Measurements from ENCODE around the gene ST7L. TPM values are rescaled to one million over a fixed set of nuclear protein-coding genes. Genes with fewer than 3 reads are reported as not detected.

The ST7L gene
- total RNA-seq, 1 donor from 2014 or later = 17.9 TPM

DNA sequence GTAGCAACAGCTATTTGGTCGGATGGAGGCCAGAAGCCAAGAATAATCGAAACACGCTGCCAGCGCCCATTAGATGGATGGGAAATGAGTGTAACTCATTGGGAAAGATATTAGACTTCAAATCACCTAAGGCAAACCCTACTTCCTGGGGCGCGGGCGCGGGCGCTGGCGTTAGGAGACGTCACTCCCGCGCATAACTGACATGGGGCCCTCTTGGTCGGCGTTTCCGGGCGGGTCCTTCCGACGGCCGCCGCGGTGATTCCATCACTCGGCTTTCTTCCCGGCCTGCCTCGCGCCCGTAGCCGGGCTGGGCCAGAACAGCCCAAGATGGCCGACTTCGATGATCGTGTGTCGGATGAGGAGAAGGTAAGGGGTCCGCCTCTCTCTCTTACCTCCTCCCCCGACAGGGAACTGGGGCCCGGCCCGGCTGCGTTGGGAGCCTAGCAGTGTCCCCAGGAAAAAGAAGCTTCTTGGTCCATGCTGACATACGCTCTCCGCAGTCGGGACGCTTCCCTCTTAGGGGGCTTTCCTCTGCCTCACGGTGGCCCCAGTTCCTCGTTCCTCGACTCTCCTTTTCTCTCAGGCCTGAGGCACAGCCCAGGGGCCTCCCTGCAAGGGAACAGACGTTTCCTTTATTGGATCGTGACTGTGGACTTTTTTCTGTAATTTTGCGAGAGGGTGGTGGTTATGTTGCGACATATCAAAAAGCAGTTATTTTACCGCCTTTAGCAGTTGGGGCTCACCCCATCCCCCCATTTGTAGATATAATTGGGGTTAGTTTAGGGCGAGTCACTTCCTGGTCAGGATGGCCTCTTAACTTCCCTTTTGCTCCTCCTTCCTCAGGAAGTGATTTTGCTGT, 806 bp upstream of the ST7L start, which contains the start of gene CAPZA1:
CAPZA1 (plus strand) TSS at position 315 of the 859 bp plus-strand sequence; CDS start at position 328, 13 bp downstream.
- peak; percentile 97 for DNase-seq (ENCODE audit: low spot score)

DNA sequence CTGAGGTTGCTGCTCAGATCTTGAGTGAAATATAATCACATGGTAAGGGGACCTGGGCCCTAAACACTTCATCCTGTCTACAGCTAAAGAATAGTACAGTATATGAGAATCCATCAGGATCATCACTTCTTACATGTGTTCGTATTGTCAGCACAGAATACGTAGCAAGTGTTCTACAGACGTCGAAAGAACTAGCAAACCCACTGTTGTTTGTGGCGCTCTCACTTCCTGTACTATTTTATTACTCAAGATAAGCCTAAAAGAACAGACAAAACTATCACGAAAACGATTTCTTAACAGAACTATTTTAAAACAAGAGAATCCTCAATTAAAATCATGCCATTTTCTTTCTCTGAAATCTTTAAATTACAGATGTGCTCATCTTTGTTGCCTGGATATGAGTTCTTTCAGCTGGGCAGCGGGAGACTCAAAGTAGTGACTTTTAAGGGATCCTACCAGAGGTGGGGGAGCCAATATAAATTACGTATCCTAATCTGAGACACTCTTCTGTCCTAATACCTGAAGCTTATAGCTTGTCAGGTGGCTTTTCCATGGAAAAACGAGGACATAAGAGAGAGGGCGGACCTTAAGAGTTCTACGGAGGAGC, 724 bp downstream of the ST7L start:
- DNase-seq (ENCODE audit: low spot score) = no peak

DNA sequence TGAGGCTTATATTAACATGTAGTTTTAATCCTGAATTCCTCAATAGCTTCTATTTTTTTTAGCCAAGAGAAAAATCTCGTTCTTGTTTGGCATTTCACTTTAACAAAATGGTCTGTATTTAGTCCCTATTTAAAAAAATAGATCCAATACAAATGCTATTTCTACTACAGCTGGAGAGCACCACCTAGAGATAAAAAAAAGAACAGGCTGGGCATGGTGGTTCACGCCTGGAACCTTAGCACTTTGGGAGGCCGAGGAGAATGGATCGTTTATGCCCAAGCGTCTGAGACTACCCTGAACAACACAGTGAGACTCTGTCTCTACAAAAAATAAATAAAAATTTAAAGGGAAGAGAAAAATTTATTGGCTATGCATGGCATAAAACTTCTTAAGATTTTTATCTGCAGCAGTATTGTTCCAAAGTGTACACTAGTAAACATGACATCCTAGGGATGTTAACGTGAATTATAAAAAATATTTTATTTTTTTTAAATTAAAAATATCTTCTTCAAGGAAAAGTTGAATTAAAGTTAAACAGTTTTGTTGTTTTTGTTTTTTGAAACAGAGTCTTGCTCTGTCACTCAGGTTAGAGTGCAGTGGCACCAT, 4.4 kb downstream of the ST7L start:
- no peak for DNase-seq (ENCODE audit: low spot score)

DNA sequence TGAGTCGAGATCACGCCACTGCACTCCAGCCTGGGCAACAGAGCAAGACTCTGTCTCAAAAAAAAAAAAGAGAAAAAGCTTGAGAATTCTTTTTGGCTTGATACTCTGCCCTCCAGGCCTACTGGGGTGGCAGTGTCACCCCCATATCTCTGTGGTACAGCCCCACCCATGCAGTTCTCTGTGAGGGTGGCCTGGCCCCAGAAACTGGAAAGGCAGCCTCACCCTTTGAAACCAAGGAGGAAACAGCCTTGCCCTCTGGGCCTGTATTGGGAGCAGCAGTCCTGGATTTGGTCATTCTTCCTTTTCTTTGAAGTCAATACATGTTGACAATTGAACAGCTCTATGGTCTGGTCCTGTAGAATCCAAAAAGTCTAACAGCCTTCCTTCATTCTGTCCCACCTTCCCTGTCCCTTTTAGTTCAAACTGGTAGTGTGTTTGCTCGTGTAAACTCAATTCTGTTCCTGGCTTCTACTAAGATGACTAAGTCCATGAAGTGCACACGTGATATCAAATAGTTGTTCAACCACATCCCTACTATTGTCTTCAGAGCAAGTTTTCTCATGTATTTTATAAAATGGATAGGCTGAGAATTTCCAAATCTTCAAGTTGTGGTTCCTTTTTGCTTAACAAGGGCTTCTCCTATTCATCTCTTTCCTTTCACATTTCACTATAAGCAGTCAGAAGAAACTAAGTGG, 13.2 kb downstream of the ST7L start:
- DNase-seq (ENCODE audit: low spot score) = no peak

DNA sequence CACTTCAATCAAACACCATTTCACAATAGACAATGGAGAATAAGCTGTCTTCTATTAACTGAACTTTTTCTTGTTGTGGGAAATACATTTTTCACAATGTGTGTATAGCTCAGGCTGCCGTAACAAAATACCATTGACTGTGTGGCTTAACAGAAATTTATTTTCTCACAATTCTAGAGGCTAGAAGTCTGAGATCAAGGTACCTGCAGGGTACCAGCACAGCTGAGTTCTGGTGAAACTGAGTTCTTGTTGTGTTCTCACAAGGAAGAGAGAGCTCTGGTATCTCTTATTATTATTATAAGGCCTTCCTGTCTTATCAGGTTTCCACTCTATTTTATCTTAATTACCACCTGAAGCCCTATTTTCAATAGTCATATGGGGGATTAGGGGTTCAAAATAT, 15.4 kb downstream of the ST7L start:
- no peak for DNase-seq (ENCODE audit: low spot score)

DNA sequence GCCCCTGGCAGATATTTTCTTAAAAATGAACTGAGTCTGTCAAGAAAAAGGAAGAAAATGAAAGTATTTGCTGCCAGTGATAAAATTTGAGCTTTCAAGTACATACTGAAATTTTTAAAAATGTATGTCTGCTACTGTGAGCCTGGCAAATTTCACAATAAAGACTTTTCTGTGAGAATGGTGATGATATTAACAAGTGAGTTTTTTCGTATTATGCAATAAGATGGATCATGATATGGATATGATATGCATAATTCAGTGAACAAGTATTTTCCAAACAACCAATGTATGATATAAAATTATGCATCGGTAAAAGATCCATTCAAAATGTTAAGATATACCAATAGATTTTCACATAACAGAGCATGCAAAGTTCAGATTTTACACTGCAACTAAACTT, 15.9 kb downstream of the ST7L start:
- no peak for DNase-seq (ENCODE audit: low spot score)

DNA sequence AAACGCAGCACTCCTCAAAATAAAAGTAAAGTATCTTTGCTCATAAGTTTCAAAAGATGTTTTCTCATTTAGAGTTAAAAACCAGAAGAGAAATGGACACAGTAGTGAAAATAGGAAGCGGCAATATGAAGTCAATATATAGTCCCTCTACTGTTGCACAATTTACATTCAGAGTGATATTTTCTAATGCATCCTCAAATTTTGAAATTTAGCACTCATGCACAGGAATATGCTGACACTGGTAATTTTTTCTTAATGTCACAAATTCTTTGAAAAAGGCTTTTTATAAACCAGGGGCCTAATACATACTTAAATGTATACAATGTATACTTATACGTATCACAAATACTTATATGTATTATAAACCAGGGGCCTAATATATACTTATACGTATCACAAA, 19.5 kb downstream of the ST7L start:
- DNase-seq (ENCODE audit: low spot score) = no peak

DNA sequence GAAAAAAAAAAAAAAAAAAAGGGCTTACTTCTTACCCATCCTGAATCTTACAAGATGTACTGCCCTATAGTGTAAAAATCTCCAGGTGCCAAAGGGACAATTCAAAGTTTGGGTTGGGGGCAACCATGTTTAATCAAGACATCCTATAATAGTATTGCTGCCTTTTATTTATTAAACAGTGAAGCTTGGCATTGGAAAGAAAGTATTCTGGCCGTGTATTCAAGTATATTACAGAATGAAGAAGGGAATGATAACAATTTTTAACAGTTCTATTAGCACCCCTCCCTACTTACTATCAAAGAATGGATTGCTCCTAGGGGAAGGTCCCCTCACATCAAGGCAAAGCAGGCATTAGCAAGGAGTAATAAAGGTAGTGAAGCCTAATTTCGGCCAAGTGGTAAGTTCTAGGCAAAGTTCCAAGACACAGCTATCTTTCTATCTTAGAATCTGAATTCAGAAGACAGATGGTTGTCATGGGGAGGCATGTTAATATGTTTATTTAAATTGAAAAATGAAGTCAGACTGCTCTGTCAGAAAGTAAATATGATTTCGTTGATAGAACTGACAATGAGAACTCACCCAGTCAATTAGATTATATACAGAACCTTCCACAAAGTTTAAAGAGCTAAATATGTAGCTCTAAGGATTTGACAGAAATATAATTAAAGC, 24.6 kb downstream of the ST7L start:
- DNase-seq (ENCODE audit: low spot score) = no peak

DNA sequence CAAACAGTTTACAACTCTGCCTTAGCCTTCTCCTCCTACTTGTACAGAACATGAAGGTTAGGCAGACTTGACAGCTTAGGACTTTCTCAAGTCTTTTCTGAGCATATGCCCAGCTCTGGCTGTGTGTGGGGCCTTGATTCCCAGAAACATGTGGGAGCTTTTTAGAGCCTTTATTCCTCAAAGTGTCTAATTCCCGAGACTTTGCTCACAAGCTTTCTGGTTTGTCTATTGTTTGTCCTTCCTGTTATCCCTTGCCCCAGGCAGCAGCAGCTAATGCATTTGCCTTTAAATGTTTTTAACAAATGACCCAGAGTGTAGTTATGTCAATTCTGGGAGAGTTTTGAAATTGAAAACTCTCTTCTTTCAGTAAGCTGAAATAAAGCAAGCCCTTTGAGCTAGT, 29.2 kb downstream of the ST7L start:
- DNase-seq (ENCODE audit: low spot score) = no peak

DNA sequence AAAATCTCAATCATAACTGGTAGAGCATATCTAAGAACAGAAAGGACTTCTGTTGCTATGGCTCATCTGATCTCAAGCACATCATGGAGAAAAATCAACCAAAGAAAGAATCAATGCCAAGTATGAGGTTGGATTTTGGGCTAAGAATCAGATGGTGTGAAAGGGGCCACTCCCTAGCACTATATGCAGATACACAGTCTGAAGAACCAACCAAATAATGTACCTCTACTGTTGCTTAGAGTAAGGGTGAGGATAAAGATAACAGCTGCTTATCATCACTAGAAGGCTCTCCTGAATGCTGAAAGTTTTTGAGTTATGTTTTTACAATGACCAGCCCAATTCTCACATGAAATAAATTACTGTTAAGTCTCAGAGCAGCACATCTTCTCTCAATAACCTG, 35.6 kb downstream of the ST7L start:
- no peak for DNase-seq (ENCODE audit: low spot score)

DNA sequence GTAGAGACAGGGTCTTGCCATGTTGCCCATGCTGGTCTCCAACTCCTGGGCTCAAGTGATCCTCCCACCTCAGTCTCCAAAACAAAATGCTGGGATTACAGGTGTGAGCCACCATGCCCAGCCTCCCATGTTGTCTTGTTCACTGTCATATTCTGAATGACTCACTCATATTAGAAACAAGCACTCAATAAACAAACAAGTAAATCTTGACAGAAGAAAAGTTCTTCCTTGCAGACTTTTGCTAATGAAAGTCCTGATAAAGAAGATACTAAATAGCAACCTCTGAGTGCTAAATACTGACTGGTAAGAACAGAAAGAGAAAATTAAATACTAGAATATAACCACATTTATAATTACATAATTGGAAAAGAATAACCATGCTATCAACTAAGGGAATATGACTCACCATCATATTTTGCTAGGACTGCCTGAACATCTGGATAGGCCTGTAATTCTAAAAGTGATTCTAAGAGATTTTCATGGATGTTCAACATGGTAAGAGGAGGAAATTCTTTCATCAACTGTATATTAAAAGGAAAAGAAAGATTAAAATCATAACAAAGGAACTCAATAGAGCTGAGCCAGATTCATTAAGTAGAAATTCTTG, 37.3 kb downstream of the ST7L start:
- no peak for DNase-seq (ENCODE audit: low spot score)

DNA sequence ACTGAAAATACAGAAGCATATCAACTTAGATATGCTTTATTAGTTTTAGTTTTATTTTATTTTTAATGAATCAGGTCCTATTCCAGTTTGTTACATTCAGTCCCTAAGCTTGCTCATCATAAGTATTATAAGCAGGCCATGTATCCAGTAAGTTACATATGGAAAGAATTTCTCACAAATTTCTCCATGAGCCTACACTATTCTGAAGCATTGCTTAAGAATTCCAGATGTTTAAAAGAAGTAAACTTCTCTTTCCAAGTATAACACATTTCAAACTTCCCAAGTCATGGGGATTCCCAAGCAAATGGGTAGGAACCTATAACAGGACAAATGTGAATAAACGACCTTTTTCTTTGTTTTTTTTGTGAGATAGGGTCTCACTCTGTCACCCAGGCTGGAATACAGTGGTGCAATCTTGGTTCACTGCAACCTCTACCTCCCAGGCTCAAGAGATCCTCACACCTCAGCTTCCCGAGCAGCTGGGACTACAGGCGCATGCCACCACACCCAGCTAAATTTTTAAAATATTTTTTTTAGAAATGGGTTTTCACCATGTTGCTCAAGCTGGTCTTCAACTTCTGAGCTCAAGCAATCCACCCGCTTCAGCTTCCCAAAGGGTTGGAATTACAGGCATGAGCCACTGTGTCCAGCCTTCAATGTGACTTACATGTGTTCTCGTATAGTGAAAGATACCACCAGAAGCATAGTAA, 39.0 kb downstream of the ST7L start:
- no peak for DNase-seq (ENCODE audit: low spot score)

DNA sequence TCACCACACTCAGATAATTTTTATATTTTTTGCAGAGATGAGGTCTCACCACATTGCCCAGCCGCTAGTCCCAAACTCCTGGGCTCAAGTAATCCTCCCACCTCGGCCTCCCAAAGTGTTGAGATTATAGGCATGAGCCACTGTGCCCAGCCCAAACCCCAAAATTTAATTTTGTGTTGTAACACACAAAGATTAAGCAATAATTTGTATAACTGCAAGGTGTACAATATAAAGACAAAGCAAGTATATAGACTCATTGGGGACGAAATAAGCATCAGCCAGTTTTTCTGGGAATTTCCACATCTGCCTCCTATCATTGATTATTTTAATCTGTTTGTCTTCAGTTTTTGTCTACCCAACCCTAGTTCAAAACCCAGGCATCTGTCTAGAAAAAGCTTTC, 42.7 kb downstream of the ST7L start:
- no peak for DNase-seq (ENCODE audit: low spot score)

DNA sequence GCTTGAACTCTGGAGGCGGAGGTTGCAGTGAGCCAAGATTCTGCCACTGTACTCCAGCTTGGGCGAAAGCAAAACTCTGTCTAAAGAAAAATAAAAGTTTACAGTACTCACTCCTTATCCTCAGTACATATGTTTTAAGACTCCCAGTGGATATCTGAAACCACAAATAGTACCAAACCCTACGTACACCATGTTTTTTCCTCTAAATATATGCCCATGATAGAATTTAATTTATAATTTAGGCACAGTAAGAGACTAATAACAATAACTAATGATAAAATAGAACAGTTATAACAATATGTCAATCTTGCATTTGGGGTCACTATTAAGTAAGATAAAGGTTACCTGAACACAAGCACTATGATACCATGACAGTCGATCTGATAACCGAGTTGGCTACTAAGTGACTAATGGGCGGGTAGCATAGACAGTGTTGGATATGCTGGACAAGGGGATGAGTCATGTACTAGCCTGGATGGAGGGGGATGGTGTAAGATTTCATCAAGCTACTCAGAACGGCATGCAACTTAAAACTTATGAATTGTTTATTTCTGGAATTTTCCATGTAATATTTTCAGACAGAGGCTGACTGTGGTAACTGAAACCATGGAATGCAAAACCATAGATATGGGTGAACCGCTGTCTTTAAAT, 43.7 kb downstream of the ST7L start:
- DNase-seq (ENCODE audit: low spot score) = no peak

DNA sequence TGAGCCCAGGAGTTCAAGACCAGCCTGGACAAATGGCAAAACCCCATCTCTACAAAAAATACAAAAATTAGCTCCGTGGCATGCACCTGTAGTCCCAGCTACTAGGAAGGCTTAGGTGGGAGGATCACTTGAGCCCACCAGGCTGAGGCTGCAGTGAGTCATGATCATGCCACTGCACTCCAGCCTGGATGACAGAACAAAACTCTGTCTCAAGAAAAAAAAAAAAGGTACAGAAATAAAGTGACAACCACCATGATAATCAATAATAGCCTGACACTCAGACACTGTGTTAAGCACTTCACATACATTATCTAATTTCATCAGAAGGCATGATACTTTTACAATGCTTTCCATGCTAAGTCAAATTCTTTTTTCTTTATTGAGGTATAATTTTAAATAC, 53.1 kb downstream of the ST7L start:
- DNase-seq (ENCODE audit: low spot score) = no peak

DNA sequence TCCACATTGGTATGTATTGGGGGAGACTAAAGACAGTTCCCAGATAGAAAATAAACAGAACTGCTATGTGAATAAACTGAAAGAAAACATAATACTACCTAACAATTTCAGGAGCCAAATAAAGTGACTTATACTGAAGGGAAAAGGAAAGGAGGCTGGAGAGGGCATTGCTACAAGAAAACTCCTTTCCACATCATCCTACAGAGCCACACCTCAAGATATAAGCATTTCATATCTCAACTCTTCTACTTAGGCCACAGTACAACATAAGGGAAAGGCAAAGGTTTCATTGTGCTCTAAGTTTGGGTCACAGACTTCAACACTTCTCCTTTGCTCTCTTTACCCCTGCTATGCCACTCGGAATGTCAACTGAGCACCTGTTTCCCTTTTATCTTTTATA, 54.9 kb downstream of the ST7L start:
- no peak for DNase-seq (ENCODE audit: low spot score)

DNA sequence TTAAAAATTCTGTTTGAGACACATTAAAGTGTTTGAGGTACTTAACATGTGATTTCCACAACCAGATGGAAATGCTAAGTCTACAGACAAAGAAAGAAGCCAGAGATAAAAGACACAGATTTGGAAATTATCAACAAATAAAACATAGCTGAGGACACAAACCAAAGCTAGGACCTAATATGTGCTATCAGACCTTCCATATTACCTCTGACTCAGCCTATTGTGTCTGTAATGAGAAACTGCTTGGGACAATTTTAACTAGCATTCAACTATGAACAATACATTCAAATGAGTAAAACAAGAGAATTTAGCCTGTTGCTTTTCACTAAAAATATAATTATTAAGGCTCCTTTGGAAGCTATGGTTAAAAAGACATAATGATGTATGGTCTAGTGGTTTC, 55.6 kb downstream of the ST7L start:
- no peak for DNase-seq (ENCODE audit: low spot score)

DNA sequence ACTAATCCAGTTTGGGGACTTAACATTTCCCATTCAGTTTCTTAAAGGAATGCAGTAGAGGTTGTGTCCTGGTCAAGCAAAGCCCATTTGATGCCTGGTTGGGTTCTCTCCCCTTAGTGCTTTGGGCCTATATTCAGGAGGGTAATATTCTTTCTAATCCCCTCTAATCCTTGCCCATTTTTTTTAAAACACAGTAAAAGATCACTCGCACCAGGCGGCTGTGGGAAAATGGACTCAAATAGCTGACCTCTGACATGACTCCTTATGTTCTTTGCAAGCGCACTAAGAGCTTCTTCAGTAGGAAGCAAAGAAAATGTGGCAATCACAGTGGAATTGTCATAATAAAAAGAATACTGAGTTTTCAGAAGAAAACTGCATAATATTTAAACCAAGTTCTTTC, 60.3 kb downstream of the ST7L start:
- DNase-seq (ENCODE audit: low spot score) = no peak

DNA sequence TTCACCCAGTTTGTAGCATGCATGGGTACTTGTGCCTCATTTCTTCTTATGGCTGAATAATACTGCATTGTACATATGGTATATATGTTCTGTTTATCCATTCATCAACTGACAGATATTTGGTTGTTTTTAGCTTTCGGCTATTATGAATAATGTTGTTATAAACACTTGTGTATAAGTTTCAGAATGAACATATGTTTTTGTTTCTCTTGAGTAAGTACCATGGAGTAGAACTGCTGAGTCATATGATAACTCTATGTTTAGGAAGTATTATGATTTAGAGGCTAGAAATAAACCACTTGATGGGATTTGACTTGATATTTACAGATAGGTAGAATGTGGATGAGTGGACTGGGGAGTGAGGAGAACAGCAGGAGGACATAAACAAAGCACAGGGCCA, 61.6 kb downstream of the ST7L start:
- DNase-seq (ENCODE audit: low spot score) = no peak

DNA sequence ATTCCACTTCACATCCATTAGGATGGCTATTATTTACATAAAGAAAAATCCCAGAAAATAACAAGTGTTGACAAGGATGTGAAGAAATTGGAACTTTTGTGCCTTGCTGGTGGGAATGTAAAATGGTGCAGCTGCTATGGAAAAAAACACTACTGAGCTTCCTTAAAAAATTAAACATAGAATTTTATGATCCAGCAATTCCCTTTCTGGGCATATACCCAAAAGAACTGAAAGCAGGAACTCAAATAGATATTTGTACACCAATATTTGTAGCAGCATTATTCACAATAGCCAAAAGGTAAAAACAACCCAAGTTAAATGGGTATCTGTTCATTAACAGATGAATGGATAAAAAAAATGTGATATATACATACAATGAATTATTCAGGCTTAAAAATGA, 64.5 kb downstream of the ST7L start:
- no peak for DNase-seq (ENCODE audit: low spot score)
